NCI-H1092 (cell line): ENCODE results near the gene LDB3.
A peak's percentile ranks its signal among the peaks of the same experiment; 100 is the strongest.
"Not testable (repeated sequence)": the region's sequence is repeated elsewhere in the genome, so short reads cannot be mapped to it uniquely, and the experiment has no call there.

ENCODE experiments used
- DNase-seq: peaks from one replicate; lab custom pipeline; 2025; lab: John Stamatoyannopoulos, UW

LDB3 gene

DNA sequence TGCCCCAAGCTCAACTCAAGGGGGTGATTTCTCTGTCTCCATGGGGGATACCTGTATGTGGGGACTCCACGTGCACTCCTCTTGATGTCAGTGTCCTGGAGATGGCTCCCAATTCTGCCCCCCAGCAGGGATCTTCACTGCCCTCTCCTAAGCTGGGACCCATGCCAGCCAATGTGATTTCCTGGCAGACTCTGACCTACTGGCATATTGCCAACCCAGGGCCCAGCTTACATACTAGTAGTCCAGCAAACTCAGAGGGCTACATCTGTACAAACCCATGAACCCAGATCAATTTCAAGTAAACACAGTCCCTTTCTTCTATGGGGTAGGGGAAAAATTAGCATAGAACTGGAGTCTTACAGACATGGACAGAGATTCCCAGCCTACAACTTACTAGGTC is 61.9 kb downstream of the LDB3 start:
- no peak for DNase-seq

DNA sequence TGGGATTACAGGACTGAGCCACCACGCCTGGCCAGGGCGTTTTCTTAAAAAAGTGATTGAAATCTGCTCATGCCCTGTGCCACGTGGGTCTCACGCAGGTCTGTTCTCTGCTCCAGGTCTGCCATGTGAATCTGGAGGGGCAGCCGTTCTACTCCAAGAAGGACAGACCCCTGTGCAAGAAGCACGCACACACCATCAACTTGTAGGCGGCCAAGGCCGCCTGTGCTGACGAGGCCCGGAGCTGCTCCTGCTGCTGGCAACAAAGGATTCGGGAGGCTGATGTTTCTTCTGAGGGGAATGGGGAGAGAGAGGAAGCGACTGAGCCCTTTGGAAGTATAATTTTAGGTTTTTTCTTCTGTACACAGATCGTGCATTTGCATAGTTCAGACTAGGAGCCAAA is 64.5 kb downstream of the LDB3 start:
- no peak for DNase-seq

DNA sequence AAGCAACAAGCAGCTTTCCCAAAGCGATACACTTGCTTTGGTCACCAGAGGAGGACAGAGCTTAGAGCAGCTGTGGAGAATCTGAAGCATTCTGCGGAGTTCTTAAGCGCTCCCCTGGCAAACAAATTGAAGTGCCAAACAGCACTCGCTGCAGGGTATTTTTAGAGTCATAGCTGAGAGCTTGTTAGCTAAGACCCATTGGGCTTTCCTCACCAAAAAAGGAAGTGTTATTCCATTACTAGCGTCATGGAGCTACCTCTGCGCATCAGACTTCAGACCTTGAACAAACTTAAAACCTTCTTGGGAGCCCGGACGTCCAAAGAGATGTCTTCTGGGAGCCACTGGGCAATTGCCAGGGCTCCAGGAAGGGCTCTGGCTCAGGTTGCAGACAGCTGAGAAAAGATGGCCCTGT is 65.0 kb downstream of the LDB3 start:
- no peak for DNase-seq

DNA sequence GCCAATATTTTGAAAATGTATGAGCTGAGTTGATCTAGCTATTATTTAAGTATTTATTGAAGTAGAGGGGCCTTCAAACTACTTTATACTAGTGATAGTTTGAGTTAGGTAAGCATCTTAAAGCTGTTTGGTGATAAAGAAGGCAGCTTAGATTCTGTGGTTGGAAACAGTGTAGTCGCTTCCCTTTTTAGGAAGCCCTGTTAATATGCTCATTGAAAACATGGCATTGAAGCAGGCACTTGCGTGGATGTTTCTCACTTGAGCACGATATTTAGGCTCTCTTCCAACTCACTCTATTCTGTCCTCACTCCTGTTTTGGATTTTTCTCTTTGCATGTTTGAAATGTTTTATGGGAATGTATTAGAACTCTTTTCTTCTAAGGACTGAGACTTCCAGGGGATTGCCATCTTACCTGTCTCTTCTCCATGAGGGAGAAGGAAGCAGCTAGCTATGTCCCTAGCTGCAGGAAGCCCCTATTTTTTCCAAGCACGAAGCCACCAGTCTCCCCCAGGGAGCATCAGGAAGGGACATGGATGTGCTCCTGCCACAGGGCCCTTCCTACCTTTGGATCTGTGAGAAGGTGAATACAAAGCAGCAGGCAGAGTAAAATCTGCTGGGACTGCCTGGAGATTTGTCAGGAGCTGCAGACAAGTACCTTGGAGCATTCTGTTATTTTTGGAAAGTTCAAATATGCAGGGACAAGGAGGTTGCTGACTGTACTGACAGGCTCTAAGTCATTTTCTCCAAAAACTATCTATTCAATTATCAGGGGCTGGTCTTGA is 66.1 kb downstream of the LDB3 start:
- no peak for DNase-seq

DNA sequence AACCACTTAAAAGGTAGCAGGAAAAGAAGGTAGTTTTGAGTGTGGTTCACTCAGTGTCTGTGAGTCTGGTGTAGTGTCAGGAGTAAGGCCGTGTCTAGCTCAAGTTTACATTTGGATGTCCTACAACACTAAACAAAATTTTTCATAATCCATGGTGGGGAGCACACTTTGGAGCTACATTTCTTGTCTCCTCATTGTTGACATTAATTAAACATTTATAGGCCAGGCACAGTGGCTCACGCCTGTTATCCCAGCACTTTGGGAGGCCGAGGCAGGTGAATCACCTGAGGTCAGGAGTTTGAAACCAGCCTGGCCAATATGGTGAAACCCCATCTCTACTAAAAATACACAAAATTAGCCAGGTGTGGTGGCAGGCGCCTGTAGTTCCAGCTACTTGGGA is 67.0 kb downstream of the LDB3 start:
- DNase-seq: not testable (repeated sequence)

DNA sequence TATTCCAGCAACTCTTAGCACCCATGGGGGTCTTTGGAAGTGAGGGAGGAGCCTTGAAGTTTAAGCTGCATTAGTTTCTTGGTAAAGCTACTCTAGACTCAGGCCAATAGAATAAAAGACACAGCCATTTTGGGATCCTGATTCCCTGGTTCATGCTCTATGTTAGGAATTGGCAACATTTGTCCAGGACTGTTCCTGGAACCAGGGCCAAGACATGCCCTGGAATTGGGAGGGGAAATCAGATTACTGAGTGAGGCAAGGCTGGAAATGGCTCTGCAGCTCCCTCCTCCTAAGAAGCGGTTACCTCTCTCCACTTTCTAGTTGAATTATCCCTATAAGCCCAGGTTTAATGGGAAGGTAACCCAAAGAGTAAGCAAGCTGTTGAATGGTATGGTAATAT is 73.9 kb downstream of the LDB3 start:
- DNase-seq: no peak

DNA sequence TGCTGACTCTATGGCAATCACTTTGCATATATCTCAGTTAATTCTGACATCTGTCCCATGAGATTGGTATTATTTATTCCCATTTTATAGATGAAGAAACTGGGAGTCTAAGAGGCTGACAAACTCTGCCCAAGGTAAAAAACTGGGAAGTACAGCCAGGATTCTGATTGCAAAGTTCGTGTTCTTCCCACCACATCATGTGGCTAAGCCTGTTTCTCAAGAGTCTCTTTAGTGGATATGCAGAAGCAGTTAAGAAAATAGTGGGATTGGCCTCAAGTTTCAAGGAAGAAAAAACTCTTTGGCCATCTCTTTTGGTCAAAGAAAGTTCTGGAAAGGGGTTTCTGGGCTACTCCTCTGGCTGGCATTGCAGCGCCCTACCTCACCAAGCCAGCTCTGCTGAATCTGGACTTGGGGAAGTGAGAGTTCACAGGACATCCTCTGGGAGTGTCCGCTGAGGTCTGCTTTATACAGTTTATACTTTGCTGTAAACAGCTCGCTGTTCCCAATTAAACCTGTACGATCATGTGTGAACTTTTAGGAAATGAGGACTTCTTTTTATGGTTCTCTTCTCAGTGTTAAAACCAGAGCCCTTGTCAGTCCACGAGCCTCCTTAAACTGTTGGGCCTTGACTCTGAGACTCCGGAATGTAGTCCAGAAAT is 75.9 kb downstream of the LDB3 start:
- no peak for DNase-seq

DNA sequence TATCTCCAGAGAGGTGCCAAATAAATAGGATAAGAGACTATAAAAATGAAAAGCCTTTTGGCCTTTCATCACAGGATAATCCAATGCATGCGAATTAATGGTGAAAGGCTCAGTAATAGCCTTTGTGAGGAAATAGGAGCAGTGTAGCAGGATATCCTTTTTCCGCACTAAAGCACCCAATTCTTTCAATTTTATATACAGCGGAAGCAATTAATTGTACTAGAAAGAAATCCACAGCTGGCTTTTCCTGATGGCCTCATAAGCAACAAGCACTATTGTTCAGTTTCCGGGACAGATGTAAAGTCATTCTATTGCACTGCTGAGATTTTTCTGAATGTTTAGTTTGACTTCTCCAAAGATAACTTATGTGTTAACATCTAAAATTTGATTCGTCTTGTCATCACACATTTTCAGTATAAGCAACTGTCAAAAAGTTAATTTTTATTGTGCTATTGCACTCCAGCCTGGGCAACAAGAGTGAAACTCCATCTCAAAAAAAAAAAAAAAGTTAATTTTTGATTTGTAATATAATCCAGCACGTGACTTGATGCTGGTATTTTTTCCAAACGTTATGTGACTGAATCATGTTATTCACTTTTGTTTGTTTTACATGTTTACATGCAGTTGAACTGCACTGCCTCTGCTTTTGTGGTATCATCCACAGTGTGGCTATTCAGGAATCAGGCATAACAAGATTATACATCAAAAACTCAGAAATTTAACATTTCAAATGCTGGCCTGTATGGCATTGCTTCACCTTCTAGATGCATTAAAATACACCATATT is 79.7 kb downstream of the LDB3 start:
- DNase-seq: no peak

DNA sequence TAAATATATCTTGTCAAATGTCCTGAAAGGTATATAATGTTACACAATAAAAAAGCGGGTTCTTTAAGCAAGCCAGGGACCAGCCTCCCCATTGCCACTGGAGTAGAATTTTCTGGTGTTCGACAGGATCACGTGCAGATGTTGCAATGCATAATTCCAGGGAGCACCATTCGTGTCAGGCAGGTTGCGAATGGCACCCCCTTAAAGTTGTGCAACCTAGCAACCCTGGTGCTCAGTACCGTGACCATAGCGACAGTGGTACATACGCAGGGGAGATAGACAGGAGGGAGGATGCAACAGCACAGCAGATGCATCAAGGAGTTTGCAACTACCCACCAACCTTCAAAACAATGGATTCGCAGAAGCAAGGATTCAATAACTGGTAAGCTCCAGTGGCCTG is 81.5 kb downstream of the LDB3 start:
- no peak for DNase-seq

DNA sequence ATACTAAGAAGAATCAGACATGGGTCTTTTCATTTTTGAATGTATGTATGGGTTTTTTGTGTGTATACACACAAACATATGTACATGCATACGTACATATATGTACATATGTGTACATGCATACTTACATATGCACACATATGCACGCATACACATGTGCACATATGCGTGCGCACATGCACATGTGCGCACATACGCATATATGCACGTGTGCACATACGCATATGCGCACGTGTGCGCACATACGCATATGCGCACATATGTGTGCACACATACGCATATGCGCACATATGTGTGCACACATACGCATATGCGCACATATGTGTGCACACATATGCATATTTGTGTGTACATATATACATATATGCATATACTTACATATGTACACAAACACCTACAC is 83.2 kb downstream of the LDB3 start:
- DNase-seq: no peak

DNA sequence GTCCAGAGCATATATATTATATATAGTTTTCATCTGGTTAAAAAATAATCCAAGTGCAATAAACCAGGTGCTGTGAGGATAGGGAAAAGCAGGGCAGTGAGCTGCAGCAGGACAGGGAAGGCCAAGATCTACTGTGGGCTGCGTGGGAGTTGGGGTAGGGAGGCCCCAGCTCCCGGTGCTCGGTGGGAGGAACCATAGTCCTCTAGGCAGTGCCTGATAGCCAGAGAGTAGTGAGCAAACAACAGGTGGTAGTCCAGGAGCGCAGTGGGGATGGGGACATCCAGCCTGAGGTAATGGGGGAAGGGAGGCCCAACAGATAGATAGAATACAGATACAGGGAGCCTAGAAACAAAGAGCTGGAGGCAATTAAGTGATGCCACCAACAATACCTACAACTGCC is 84.0 kb downstream of the LDB3 start:
- no peak for DNase-seq

DNA sequence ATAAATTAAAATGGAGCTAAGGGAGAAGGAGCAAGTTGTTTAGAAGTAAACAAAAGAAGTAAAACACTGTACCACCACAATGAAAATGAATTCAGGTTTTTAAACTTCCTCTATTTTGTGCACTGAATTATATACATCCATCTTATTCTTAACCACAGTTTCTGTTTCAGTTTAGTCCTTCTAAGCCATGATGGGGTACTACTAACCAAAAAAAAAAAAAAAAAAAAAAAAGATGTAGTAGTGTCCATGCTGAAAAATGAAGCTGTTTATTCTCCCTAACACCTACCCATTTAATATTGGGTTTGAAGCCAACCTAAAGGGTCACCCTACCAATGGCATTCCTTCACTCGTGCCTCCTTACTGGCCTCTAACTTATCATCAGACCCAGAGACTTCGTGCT is 84.7 kb downstream of the LDB3 start:
- no peak for DNase-seq

DNA sequence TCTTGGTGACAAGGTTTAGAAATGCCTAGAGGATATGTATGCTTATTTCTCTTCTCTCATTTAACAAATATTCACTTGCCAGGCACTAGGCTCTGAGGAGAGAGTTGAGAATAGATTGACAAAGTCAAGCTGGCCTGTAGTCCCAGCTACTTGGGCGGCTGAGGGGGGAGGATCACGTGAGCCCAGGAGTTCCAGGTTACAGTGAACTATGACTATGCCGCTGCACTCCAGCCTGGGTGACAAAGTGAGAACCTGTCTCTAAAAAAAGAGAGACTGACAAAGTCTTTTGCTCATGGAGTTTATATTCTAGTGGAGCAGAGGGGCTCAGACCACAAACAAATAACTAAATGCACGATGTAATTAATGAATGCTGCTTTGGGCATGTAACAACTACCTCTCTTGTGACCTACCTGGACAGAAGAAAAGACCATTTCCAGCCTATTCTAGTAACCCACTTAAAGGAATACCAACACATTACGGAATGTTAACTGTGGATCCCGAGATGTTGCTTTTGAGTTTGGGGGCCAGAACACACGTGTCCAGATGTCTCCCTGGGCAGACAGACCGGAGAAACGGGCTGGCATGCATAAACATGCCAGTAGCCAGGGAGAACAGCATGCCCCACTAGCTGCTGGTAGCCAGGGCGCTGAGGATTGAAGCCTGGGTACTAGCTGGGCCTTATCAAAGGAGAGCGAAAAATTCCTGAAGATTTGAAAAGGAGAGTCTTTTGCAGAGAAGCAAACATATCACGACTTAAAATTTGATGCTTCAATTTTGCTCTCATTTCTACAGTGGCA is 85.5 kb downstream of the LDB3 start:
- no peak for DNase-seq

DNA sequence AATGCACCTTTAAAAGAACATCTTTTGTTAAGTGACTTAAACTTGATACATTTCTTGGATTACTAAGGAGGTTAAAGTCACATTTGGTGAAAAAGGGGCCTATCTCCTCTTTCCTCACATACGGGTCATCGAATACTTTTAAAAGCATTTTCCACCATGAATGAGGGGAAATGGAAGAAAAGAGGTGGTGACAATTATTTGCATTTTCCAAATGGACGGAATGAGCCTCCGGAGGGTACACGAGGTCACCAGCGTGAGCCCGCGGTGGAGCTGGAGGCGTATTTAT is 87.1 kb downstream of the LDB3 start:
- no peak for DNase-seq

DNA sequence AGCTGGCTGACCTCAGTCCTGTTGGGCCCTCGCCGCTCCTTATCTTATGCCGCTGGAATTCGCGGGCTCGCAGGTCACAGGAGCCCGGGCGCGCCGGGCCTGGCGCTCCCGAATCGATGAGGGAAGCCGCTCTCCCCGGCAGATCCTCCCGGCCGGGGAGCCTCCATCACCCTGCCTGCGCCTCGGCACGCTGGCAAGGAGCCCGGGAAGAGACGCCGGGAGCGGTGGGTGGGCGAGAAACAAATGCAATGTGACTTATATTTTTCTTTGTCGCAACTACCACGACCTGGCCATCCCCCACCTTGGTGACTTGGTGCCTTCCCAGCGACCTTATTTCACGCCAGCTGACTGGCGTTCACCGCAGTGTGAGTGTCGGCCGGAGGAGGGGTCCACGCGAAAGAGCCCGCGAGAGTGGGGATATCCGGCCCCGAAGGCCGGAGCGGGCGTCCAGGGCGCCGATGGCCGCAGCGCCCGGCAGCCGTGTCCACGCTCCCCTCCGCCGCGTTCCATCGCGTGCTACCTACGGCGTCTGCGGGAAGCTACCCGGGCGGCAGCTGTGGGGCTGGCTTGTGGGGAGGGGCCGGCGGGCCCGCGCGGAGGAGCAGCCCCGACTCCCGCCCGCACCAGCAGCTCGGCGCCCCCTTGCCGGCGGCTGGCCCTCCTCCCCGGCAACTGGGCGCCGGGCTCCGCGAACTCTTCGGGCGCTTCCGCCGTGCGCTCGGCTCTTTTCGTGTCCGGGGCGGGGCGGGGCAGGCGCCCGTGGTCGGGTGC is 87.6 kb downstream of the LDB3 start:
- DNase-seq: peak; percentile 86

DNA sequence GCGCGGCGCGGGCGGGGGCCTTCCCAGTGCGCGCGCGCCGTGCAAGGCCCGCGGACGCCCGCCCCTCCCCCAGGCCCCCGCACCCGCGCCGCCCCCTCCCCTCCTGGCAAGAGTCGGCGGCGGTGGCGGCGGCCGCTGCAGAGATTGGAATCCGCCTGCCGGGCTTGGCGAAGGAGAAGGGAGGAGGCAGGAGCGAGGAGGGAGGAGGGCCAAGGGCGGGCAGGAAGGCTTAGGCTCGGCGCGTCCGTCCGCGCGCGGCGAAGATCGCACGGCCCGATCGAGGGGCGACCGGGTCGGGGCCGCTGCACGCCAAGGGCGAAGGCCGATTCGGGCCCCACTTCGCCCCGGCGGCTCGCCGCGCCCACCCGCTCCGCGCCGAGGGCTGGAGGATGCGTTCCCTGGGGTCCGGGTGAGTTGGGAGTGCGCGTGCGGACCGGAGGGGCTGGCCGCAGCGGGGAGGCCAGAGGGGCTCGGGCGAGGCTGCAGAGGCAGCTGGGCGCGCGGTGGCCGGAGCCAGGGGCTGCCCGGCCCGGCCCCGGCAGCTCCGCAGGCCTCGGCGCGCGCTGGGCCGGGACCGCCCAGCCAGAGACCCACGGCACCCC is 88.3 kb downstream of the LDB3 start, which contains the start of gene BMPR1A:
Gene BMPR1A (plus strand): TSS at position 109 of the 602 bp plus-strand sequence. CDS start 119,400 bp downstream, outside the sequence.
- no peak for DNase-seq

DNA sequence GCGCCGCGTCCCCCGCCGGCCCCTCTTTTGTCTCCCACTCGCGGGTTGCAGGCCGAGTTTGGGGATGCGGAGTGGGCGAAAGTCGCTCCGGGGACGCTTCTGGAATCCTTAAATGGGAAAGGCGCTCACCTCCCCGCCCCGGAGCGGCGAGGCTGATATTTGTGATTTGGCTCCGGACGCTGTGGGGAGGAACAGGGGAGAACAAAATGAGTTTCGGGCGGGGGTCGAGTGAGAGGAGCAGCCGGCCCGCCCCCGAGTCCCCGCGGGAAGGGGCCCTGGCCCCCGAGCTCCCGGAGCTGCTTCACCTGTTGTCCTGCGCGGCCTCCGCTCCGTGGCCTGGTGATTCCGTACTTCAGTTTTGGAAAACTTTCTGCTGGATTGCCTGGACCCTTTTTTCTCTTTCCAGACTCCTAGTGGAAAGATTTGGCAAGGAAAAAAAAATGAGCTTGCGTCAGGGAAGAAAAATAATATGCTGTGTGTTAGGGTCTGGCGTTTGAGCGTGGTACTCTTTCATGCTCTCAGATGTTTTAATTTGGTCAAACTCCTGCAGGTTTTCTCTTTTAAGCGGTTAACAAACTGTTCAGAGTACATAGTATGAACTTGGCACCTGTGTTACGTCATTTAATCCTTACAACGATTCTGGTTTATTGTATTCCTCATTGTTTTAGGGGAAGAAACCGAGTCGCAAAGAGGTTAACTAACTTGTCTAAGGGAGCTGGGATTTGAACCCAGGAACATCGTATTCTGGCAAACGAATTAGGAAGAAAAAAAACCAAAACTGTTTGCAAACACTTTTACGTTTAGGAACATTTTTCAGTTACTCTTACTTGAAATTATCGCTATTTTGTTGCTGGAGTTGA is 89.0 kb downstream of the LDB3 start:
- peak; percentile 3 for DNase-seq

DNA sequence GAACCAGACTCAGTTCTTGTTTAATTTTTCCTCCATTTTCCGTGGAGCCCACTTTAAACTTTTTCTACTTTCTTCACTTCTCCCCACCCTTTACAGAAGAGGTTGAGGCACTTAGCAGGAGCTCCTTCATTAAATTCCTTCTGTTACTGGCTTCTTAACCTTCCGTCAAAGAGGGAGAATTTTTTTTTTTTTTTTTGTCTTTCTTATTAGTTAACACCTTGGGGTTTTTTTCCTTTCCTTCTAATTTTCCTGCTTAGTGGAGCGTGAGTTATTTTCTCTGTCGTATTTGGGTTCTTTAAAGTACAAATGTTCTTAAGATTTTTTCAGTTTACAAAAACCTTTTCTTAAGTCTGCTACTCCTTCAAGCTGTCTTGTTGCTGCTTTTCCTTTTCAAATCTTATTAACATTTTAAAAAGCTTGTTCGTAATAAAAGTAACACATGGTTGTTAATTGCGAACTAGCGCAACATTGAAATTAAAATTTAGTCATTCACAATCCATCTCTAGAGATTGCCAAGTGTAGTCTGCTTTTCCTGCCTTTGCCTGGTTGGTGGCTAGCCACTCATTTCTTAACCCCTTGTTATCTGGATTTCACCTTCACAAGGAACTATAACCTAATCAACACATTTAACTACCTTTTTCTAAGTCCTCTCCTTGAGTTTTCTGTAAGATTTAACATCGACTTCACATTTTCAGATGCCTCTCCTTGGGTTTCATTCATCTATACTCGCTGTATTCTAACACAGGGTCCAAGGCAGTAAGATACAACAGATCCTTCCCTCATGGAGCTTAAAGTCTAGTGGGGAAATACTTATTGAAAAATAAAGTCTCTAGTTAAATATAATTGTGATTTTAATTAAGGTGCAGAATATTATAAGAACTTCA is 90.1 kb downstream of the LDB3 start:
- no peak for DNase-seq

DNA sequence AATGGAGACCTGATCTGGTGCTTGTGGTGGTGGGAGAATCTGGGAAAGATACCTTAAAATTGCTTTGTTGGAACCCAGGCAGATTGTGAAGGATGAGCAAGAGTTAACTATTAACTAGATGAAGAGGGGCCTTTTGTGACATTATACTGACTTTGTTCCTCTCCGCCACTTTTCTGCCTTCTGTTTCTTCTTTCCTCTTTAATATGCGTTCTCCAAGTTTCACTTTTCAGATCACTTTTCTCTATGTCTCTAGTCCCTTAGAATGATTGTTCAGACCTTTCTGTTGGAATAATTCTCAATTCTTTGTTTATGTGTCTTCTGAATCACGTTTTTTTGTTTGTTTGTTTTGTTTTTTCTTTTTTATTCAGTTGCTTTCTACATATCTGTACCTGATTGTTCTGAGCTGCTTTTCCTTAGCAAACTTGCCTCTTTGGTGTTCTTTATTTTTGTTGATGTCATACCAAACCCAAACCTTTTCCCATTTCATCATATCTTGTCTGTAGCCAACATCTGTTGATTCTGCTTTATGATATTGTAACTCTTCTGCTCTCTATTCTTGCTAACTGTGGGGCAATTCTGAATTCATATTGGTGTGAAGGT is 90.9 kb downstream of the LDB3 start:
- DNase-seq: no peak
